ENCODE results near the gene SLC25A5. TPM values are rescaled to one million over a fixed set of nuclear protein-coding genes. Genes with fewer than 3 reads are reported as not detected.
"Not testable (repeated sequence)": the region's sequence is repeated elsewhere in the genome, so short reads cannot be mapped to it uniquely, and the experiment has no call there.

The SLC25A5 gene
- total RNA-seq, 1 donor from 2014 or later: 344 TPM

- peak; percentile 50 for DNase-seq (ENCODE audit: low read depth, low spot score)
Observed at GRCh38 chrX:119503484-119503861, 35.2 kb downstream of the SLC25A5 start.

GRCh38 chrX:119505145-119505544, 36.9 kb downstream of the SLC25A5 start:
- DNase-seq (ENCODE audit: low read depth, low spot score): not testable (repeated sequence)

- DNase-seq (ENCODE audit: low read depth, low spot score): no peak
Observed at GRCh38 chrX:119505945-119506344, 37.7 kb downstream of the SLC25A5 start.

GRCh38 chrX:119507206-119507605, 39.0 kb downstream of the SLC25A5 start:
- no peak for DNase-seq (ENCODE audit: low read depth, low spot score)

- peak; percentile 35 for DNase-seq (ENCODE audit: low read depth, low spot score)
Observed at GRCh38 chrX:119512146-119512800, 44.0 kb downstream of the SLC25A5 start.

- DNase-seq (ENCODE audit: low read depth, low spot score): peak; percentile 15
Observed at GRCh38 chrX:119516157-119516702, 48.0 kb downstream of the SLC25A5 start.

GRCh38 chrX:119518371-119518770, 50.1 kb downstream of the SLC25A5 start:
- DNase-seq (ENCODE audit: low read depth, low spot score): no peak

Other genes starting within 250 kb of the SLC25A5 start
- gene PGRMC1, start 232.2 kb upstream of the SLC25A5 start, total RNA-seq: 91.3 and 127 TPM in 2 replicates
- 17.7 and 20.8 TPM in 2 replicates for gene SLC25A43, start 69.1 kb upstream of the SLC25A5 start, total RNA-seq
- gene STEEP1, start 97.0 kb downstream of the SLC25A5 start, total RNA-seq: 46.5 and 54.4 TPM in 2 replicates
- gene UBE2A, start 106.1 kb downstream of the SLC25A5 start, total RNA-seq: 20.4 and 26.2 TPM in 2 replicates
- gene NKRF, start 138.0 kb downstream of the SLC25A5 start, total RNA-seq: 6.1 and 6.4 TPM in 2 replicates
- 16.1 and 34.0 TPM in 2 replicates for gene SEPTIN6, start 224.7 kb downstream of the SLC25A5 start, total RNA-seq